MM.1S (cell line): ENCODE results near the gene MAN1C1.

Experiments
- DNase-seq: peaks from one replicate; pipeline ENCODE4 v3.0.0-alpha.2; 2015
- H2AFZ ChIP-seq: fragments of 300-600 bp; sonication (generic); 2 replicates; pipeline ENCODE4 v1.6.0; 2016; ENCODE audit warnings: antibody characterized with exemption, low read length
- H3F3A ChIP-seq: fragments of 300-600 bp; sonication (generic); 2 replicates; pipeline ENCODE4 v1.6.1; 2016; ENCODE audit warnings: mild to moderate bottlenecking, antibody characterized with exemption, low read length, moderate library complexity, mixed read lengths; ENCODE audit not compliant: insufficient read depth
- H3K27ac ChIP-seq: fragments of 300-600 bp; sonication (generic); 2 replicates; pipeline ENCODE4 v1.5.1; 2016; ENCODE audit warnings: mild to moderate bottlenecking, low read length
- H3K27me3 ChIP-seq: fragments of 300-600 bp; sonication (generic); replicated peaks from 2 replicates; pipeline ENCODE4 v1.6.0; 2016; ENCODE audit warnings: low read length; ENCODE audit not compliant: insufficient read depth
- H3K36me3 ChIP-seq: fragments of 300-600 bp; sonication (generic); replicated peaks from 2 replicates; pipeline ENCODE4 v1.6.1; 2016; ENCODE audit warnings: mild to moderate bottlenecking, low read length, mixed read lengths; ENCODE audit not compliant: insufficient read depth
- H3K4me1 ChIP-seq: fragments of 300-600 bp; sonication (generic); 2 replicates; pipeline ENCODE4 v1.6.1; 2016; ENCODE audit warnings: low read length, mixed read lengths
- H3K4me2 ChIP-seq: fragments of 300-600 bp; sonication (generic); 2 replicates; pipeline ENCODE4 v1.6.0; 2016; ENCODE audit warnings: low read depth, low read length
- H3K4me3 ChIP-seq: fragments of 300-600 bp; sonication (generic); 2 replicates; pipeline ENCODE4 v1.5.1; 2016; ENCODE audit warnings: low read length, mixed read lengths
- H3K79me2 ChIP-seq: fragments of 300-600 bp; sonication (generic); 2 replicates; pipeline ENCODE4 v1.6.1; 2016; ENCODE audit warnings: mixed run types, low read length, mixed read lengths
- H3K9ac ChIP-seq: fragments of 300-600 bp; sonication (generic); 2 replicates; pipeline ENCODE4 v1.6.1; 2016; ENCODE audit warnings: low read length, mixed read lengths
- H3K9me2 ChIP-seq: fragments of 300-600 bp; sonication (generic); replicated peaks from 2 replicates; pipeline ENCODE4 v1.6.1; 2016; ENCODE audit warnings: mild to moderate bottlenecking, low read length, mixed read lengths; ENCODE audit not compliant: insufficient read depth
- H3K9me3 ChIP-seq: fragments of 300-600 bp; sonication (generic); replicated peaks from 2 replicates; pipeline ENCODE4 v1.6.1; 2016; ENCODE audit warnings: mild to moderate bottlenecking, low read length, mixed read lengths; ENCODE audit not compliant: insufficient read depth
- H4K20me1 ChIP-seq: fragments of 300-600 bp; sonication (generic); 2 replicates; pipeline ENCODE4 v1.6.1; 2016; ENCODE audit warnings: mild to moderate bottlenecking, low read length, moderate library complexity, mixed read lengths; ENCODE audit not compliant: insufficient read depth
- CTCF ChIP-seq: fragments of 300-600 bp; sonication (generic); IDR thresholded peaks from 2 replicates; pipeline ENCODE4 v1.5.1; 2016; ENCODE audit warnings: antibody characterized with exemption, low read length, mixed read lengths
- EZH2 ChIP-seq: fragments of 300-600 bp; sonication (generic); optimal IDR thresholded peaks from 2 replicates; pipeline ENCODE3; 2017; ENCODE audit warnings: low read depth, mild to moderate bottlenecking, antibody characterized with exemption, low read length, mixed read lengths
- EZH2phosphoT487 ChIP-seq: fragments of 300-600 bp; sonication (generic); IDR thresholded peaks from 2 replicates; pipeline ENCODE4 v1.6.1; 2018; ENCODE audit warnings: antibody characterized with exemption, low read length

MAN1C1 gene

GRCh38 chr1:25831569-25832196 lies 215.1 kb downstream of the MAN1C1 start:
- Histone ChIP-seq H3F3A (no peaks in the 10 kb centered on the region), H4K20me1 (no peaks in the 10 kb centered on the region), H3K27me3 (no peaks in the 10 kb centered on the region), H3K79me2 (no peaks in the 10 kb centered on the region), H3K36me3 (peaks cover 5% of the 10 kb centered on the region), H3K27ac (no peak overlapping the region), H3K4me1 (no peaks in the 10 kb centered on the region), H3K9ac (no peak overlapping the region), H3K4me2 (no peak overlapping the region), H3K9me2 (no peaks in the 10 kb centered on the region), H3K4me3 (no peak overlapping the region), H2AFZ (no peak overlapping the region), H3K9me3 (no peaks in the 10 kb centered on the region)
- no peak for DNase-seq
- TF ChIP-seq EZH2phosphoT487 = no peak
- TF ChIP-seq CTCF = no peak
- no peak for TF ChIP-seq EZH2

GRCh38 chr1:25832336-25833037 lies 215.9 kb downstream of the MAN1C1 start:
- Histone ChIP-seq H3K27ac (no peak overlapping the region), H3K4me3 (no peak overlapping the region), H3K79me2 (no peaks in the 10 kb centered on the region), H3K9me2 (no peaks in the 10 kb centered on the region), H3K9ac (no peak overlapping the region), H3K27me3 (no peaks in the 10 kb centered on the region), H3K4me1 (no peaks in the 10 kb centered on the region), H2AFZ (no peak overlapping the region), H3K9me3 (no peaks in the 10 kb centered on the region), H3F3A (no peaks in the 10 kb centered on the region), H3K4me2 (no peak overlapping the region), H4K20me1 (no peaks in the 10 kb centered on the region), H3K36me3 (peaks cover 5% of the 10 kb centered on the region)
- no peak for TF ChIP-seq EZH2
- no peak for DNase-seq

- Histone ChIP-seq H3K9ac (no peak overlapping the region), H3K4me3 (no peak overlapping the region), H3K4me1 (no peaks in the 10 kb centered on the region), H3K9me2 (no peaks in the 10 kb centered on the region), H3K27ac (no peak overlapping the region), H3F3A (no peaks in the 10 kb centered on the region), H3K9me3 (no peaks in the 10 kb centered on the region), H3K36me3 (peaks cover 5% of the 10 kb centered on the region), H3K27me3 (no peaks in the 10 kb centered on the region), H3K4me2 (no peak overlapping the region), H4K20me1 (no peaks in the 10 kb centered on the region), H3K79me2 (no peaks in the 10 kb centered on the region), H2AFZ (no peak overlapping the region)
- no peak for DNase-seq
- TF ChIP-seq EZH2phosphoT487 (no peak), EZH2 (no peak)
Observed at GRCh38 chr1:25833158-25833557, 216.6 kb downstream of the MAN1C1 start.
